Endothelial cell (in vitro differentiated cells): ENCODE measurements around the gene LRRC2. TPM values are rescaled to one million over a fixed set of nuclear protein-coding genes. Genes with fewer than 3 reads are reported as not detected.

ENCODE experiments used
- DNase-seq: peaks from one replicate; pipeline ENCODE4 v3.0.0; 2021; ENCODE audit warnings: low spot score
- H3K27ac Mint-ChIP-seq: one replicate; pipeline ENCODE4 v1.8.0; 2021; ENCODE audit warnings: mixed read lengths, inconsistent platforms; ENCODE audit not compliant: unreplicated experiment
- H3K27me3 Mint-ChIP-seq: one replicate; pipeline ENCODE4 v1.8.0; 2021; ENCODE audit warnings: mild to moderate bottlenecking, moderate library complexity, mixed read lengths, inconsistent platforms; ENCODE audit not compliant: unreplicated experiment
- H3K36me3 Mint-ChIP-seq: one replicate; pipeline ENCODE4 v1.8.0; 2021; ENCODE audit warnings: mild to moderate bottlenecking, low read depth, mixed read lengths, inconsistent platforms; ENCODE audit not compliant: unreplicated experiment
- H3K4me1 Mint-ChIP-seq: one replicate; pipeline ENCODE4 v1.8.0; 2021; ENCODE audit warnings: mild to moderate bottlenecking, mixed read lengths, inconsistent platforms; ENCODE audit not compliant: unreplicated experiment
- H3K4me3 Mint-ChIP-seq: one replicate; pipeline ENCODE4 v1.8.0; 2021; ENCODE audit warnings: mild to moderate bottlenecking, mixed read lengths, inconsistent platforms; ENCODE audit not compliant: unreplicated experiment
- H3K9me3 Mint-ChIP-seq: one replicate; pipeline ENCODE4 v1.8.0; 2021; ENCODE audit warnings: mixed read lengths, inconsistent platforms; ENCODE audit not compliant: unreplicated experiment
- CTCF ChIP-seq: fragments of 200-600 bp; sonication (generic); IDR thresholded peaks from one replicate; pipeline ENCODE4 v1.5.0; 2021; ENCODE audit warnings: antibody characterized with exemption; ENCODE audit not compliant: unreplicated experiment
- total RNA-seq: library from RNA; stranded (reverse); fragmentation: NEBNext Ultra II Directional; extraction: Animal tissue kit (Norgen Biotek cat#: 25700); gene quantifications from one replicate; pipeline ENCODE4 v1.2.1, GENCODE V29; 2021; ENCODE audit not compliant: unreplicated experiment

Gene LRRC2
- total RNA-seq, 1 donor from 2014 or later, result 0.23 TPM

- Mint-ChIP-seq H3K36me3 (no peaks in the 10 kb centered on the region), H3K4me3 (no peak overlapping the region), H3K9me3 (no peaks in the 10 kb centered on the region), H3K4me1 (peaks cover 21% of the 10 kb centered on the region), H3K27ac (no peak overlapping the region), H3K27me3 (no peaks in the 10 kb centered on the region)
- DNase-seq, result no peak
- no peak for TF ChIP-seq CTCF
Observed at GRCh38 chr3:46492890-46493547, 73.1 kb downstream of the LRRC2 start.

- Mint-ChIP-seq H3K27ac (no peak overlapping the region), H3K36me3 (no peaks in the 10 kb centered on the region)
Observed at GRCh38 chr3:46491089-46492070, 74.7 kb downstream of the LRRC2 start.

GRCh38 chr3:46490338-46491084, 75.6 kb downstream of the LRRC2 start:
- H3K27me3 Mint-ChIP-seq, result no peaks in the 10 kb centered on the region
- no peak for DNase-seq

More at GRCh38 chr3:46491089-46492070, 74.7 kb downstream of the LRRC2 start:
- DNase-seq, result no peak
- Mint-ChIP-seq H3K9me3 (no peaks in the 10 kb centered on the region), H3K4me1 (peaks cover 7% of the 10 kb centered on the region), H3K27me3 (no peaks in the 10 kb centered on the region), H3K4me3 (no peak overlapping the region)
- TF ChIP-seq CTCF, result no peak

GRCh38 chr3:46489875-46490274, 76.2 kb downstream of the LRRC2 start:
- no peak for TF ChIP-seq CTCF
- H3K4me1 Mint-ChIP-seq, result no peaks in the 10 kb centered on the region
- no peak for DNase-seq
- no peak overlapping the region for H3K27ac Mint-ChIP-seq
- no peak overlapping the region for H3K4me3 Mint-ChIP-seq
- no peaks in the 10 kb centered on the region for H3K36me3 Mint-ChIP-seq
- H3K9me3 Mint-ChIP-seq, result no peaks in the 10 kb centered on the region
- no peaks in the 10 kb centered on the region for H3K27me3 Mint-ChIP-seq

More at GRCh38 chr3:46490338-46491084, 75.6 kb downstream of the LRRC2 start:
- Mint-ChIP-seq H3K9me3 (no peaks in the 10 kb centered on the region), H3K27ac (no peak overlapping the region), H3K4me1 (no peaks in the 10 kb centered on the region), H3K36me3 (no peaks in the 10 kb centered on the region), H3K4me3 (no peak overlapping the region)
- TF ChIP-seq CTCF, result no peak
